H1 (cell line): ENCODE data around the gene ANKDD1A. TPM values are rescaled to one million over a fixed set of nuclear protein-coding genes. Genes with fewer than 3 reads are reported as not detected.

Experiments used
- BCL11A ChIP-seq, 2 experiments: IDR thresholded peaks; one replicate each; pipeline ENCODE4 v1.6.1; 2011; ENCODE audit warnings: low read depth in 2 of 2, low read length in 2 of 2, mild to moderate bottlenecking in 2 of 2
- CHD1 ChIP-seq: IDR thresholded peaks from 2 replicates; pipeline ENCODE4 v1.6.1; 2012; ENCODE audit warnings: low read depth, low read length, improper control_type of control experiment
- GTF2F1 ChIP-seq: IDR thresholded peaks from 2 replicates; pipeline ENCODE4 v1.6.1; 2012; ENCODE audit warnings: low read depth, low read length, improper control_type of control experiment, borderline replicate concordance
- TBP ChIP-seq: IDR thresholded peaks from 2 replicates; pipeline ENCODE4 v1.6.1; 2011; ENCODE audit warnings: low read depth, low read length, improper control_type of control experiment
- ZNF274 ChIP-seq: IDR thresholded peaks from 2 replicates; pipeline ENCODE4 v1.7.0; 2012; ENCODE audit warnings: low read length, borderline replicate concordance; ENCODE audit errors: extremely low read depth
- polyA plus RNA-seq, 7 experiments: library from polyadenylated mRNA; depleted of rRNA in 3 of 7; stranded (reverse) in 5 of 7; unstranded in 2 of 7; fragments of >200 nt in 5 of 7; fragments of 200-250 nt in 2 of 7; gene quantifications; 1 replicate in 5 of 7; 2 replicates in 1 of 7; 4 replicates in 1 of 7; pipeline versions ENCODE4 v1.2.1 to v1.2.3, GENCODE V29; 2011 to 2013; ENCODE audit warnings: missing spikeins in 2 of 7, mixed read lengths in 2 of 7
- total RNA-seq: library from RNA; stranded (reverse); fragmentation: NEBNext Ultra II Directional; extraction: Animal tissue kit (Norgen Biotek cat#: 25700); gene quantifications from 2 replicates; pipeline ENCODE4 v1.2.1, GENCODE V29; 2021
- TF ChIP-seq, protein P1 (sequence below), 3 experiments: IDR thresholded peaks; 1 replicate in 2 of 3; 2 replicates in 1 of 3; pipeline versions ENCODE4 v1.5.1 to v1.6.1; 2011; ENCODE audit warnings: low read length in 3 of 3, mild to moderate bottlenecking in 3 of 3, inconsistent platforms in 2 of 3, low read depth in 1 of 3, moderate library complexity in 1 of 3; ENCODE audit not compliant: insufficient read depth in 1 of 3; ENCODE audit errors: control extremely low read depth in 1 of 3

Gene ANKDD1A
- total and polyA plus RNA-seq, 2 of the 8 experiments (the other 6 are each of a cell fraction or from before 2014, with no cell fraction given), result 4.1 to 5.0 TPM

DNA sequence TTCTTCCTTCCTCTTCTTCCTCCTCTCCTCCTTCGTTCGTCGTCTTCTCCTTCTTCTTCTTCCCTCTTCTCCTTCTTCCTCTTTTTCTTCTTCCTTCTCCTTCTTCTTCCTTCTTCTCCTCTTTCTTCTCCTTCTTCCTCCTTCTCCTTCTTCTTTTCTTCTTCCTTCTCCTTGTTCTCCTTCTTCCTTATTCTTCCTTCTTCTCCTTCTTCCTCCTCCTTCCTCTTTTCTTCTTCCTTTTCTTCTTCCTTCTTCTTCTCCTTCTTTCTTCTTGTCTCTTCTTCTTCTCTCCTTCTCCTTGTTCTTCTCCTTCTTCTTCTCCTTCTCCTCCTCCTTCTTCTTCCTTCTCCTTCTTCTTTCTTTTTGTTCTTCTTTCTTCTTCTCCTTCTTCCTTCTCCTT lies 42.7 kb downstream of the ANKDD1A start (continued):
- TF ChIP-seq BCL11A (IDR thresholded peaks at IDR 0.05; ENCODE audit: low read depth in 2 of 2, low read length in 2 of 2) (no peak), ZNF274 (no peak), TBP (no peak), GTF2F1 (no peak), CHD1 (no peak)
- TF ChIP-seq, protein P1, sequence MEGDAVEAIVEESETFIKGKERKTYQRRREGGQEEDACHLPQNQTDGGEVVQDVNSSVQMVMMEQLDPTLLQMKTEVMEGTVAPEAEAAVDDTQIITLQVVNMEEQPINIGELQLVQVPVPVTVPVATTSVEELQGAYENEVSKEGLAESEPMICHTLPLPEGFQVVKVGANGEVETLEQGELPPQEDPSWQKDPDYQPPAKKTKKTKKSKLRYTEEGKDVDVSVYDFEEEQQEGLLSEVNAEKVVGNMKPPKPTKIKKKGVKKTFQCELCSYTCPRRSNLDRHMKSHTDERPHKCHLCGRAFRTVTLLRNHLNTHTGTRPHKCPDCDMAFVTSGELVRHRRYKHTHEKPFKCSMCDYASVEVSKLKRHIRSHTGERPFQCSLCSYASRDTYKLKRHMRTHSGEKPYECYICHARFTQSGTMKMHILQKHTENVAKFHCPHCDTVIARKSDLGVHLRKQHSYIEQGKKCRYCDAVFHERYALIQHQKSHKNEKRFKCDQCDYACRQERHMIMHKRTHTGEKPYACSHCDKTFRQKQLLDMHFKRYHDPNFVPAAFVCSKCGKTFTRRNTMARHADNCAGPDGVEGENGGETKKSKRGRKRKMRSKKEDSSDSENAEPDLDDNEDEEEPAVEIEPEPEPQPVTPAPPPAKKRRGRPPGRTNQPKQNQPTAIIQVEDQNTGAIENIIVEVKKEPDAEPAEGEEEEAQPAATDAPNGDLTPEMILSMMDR (IDR thresholded peaks at IDR 0.05; ENCODE audit: control extremely low read depth in 1 of 3, insufficient read depth in 1 of 3, low read depth in 1 of 3, low read length in 3 of 3), result no peak
